ENCODE data around the gene SNX33.

DNA sequence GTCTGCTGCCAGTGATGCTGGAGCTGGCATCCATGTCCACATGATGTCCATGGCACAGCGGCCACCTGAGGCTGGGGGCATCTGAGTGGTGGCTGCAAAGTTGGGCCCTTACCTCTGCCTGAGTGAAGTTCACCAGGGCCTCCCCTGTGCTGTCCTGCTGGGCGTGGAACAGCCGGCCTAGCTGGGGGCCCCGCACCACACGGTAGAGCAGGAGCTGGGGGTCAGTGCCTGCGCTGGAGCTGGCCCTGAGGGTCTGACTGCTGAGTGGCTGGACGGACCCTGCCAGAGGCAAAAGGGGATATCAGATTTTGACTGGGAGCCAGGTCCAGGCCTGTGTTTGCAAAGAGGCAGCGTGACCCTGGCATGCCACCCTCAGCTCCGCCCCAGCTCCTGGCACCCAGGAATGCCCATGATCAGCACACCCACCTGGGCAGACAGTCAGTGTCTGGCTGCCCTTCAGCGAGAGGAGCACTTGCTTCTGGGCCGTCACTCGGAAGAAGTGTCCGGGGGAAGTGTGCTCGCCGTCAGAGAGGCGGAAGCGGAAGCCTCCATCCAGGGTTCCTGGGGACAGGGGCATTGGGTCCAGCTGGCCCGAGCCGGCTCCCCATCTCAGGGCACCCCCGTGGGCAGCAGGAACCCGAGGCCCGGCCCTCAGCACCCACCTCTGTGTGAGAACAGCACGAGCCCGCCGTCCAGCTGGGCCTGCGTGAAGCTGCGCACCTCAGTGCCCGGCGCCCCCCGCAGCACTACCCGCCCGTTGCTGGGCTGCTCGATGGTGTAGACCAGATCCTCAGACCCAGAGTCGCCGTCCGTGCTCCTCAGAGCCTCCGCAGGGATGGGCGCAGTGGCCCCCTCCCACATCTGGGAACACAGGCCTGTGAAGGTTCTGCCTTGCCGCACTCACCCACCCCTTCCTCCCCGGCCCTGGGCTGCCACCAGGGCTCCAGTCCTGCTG is 34.7 kb downstream of the SNX33 start:
- TF ChIP-seq, protein P1, sequence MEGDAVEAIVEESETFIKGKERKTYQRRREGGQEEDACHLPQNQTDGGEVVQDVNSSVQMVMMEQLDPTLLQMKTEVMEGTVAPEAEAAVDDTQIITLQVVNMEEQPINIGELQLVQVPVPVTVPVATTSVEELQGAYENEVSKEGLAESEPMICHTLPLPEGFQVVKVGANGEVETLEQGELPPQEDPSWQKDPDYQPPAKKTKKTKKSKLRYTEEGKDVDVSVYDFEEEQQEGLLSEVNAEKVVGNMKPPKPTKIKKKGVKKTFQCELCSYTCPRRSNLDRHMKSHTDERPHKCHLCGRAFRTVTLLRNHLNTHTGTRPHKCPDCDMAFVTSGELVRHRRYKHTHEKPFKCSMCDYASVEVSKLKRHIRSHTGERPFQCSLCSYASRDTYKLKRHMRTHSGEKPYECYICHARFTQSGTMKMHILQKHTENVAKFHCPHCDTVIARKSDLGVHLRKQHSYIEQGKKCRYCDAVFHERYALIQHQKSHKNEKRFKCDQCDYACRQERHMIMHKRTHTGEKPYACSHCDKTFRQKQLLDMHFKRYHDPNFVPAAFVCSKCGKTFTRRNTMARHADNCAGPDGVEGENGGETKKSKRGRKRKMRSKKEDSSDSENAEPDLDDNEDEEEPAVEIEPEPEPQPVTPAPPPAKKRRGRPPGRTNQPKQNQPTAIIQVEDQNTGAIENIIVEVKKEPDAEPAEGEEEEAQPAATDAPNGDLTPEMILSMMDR (IDR thresholded peaks at IDR 0.05; ENCODE audit: low read length) = no peak
- no peak for TF ChIP-seq EZH2 (IDR thresholded peaks at IDR 0.05; ENCODE audit: borderline replicate concordance, low read length)

Measured in OCI-LY1 (cell line).